Osteoblast (primary cell): ENCODE results near the gene KCNF1. TPM values are rescaled to one million over a fixed set of nuclear protein-coding genes. Genes with fewer than 3 reads are reported as not detected.

Experiments
- DNase-seq: peaks from one replicate; pipeline ENCODE4 v3.0.0; 2011; ENCODE audit warnings: low spot score, mixed read lengths; ENCODE audit not compliant: insufficient read length; ENCODE audit errors: missing footprints
- H2AFZ ChIP-seq: 2 replicates; pipeline ENCODE4 v1.6.0; 2011; ENCODE audit warnings: mild to moderate bottlenecking, low read length
- H3K27ac ChIP-seq: 2 replicates; pipeline ENCODE4 v1.5.1; 2011; ENCODE audit warnings: mild to moderate bottlenecking, low read depth, low read length, moderate library complexity
- H3K27me3 ChIP-seq: 2 replicates; pipeline ENCODE4 v1.6.0; 2012; ENCODE audit warnings: mild to moderate bottlenecking, control low read depth, inconsistent platforms, low read length, moderate library complexity; ENCODE audit not compliant: insufficient read depth
- H3K36me3 ChIP-seq: 2 replicates; pipeline ENCODE4 v1.5.1; 2011; ENCODE audit warnings: mild to moderate bottlenecking, low read length, control low read depth, moderate library complexity; ENCODE audit not compliant: insufficient read depth
- H3K4me1 ChIP-seq: 2 replicates; pipeline ENCODE4 v1.5.1; 2011; ENCODE audit warnings: mild to moderate bottlenecking, low read length, control low read depth, moderate library complexity; ENCODE audit not compliant: insufficient read depth
- H3K4me2 ChIP-seq: 2 replicates; pipeline ENCODE4 v1.6.0; 2011; ENCODE audit warnings: mild to moderate bottlenecking, low read length; ENCODE audit not compliant: insufficient read depth
- H3K4me3 ChIP-seq: fragments of 200-600 bp; sonication (generic); 3 replicates; pipeline ENCODE4 v1.5.1; 2012; ENCODE audit warnings: mild to moderate bottlenecking, low read length, inconsistent platforms; ENCODE audit not compliant: insufficient read depth
- H3K79me2 ChIP-seq: 2 replicates; pipeline ENCODE4 v1.6.0; 2012; ENCODE audit warnings: mild to moderate bottlenecking, low read length, control low read depth, inconsistent platforms; ENCODE audit not compliant: insufficient read depth
- H3K9me3 ChIP-seq: 2 replicates; pipeline ENCODE4 v1.5.1; 2011; ENCODE audit warnings: low read depth, low read length, control low read depth
- H4K20me1 ChIP-seq: 2 replicates; pipeline ENCODE4 v1.6.0; 2012; ENCODE audit warnings: mild to moderate bottlenecking, low read length, control low read depth; ENCODE audit not compliant: insufficient read depth
- total RNA-seq: library from RNA; depleted of rRNA; stranded (reverse); fragments of >200 nt; gene quantifications from 2 replicates; pipeline ENCODE4 v1.2.3, GENCODE V29; 2012
- TF ChIP-seq, protein P1 (sequence below): IDR thresholded peaks from 2 replicates; pipeline ENCODE4 v1.5.1; 2011; ENCODE audit warnings: mild to moderate bottlenecking, low read depth, low read length, moderate library complexity; ENCODE audit errors: extremely low read depth

KCNF1 gene
- total RNA-seq, 1 donor, result under 0.01 TPM

DNA sequence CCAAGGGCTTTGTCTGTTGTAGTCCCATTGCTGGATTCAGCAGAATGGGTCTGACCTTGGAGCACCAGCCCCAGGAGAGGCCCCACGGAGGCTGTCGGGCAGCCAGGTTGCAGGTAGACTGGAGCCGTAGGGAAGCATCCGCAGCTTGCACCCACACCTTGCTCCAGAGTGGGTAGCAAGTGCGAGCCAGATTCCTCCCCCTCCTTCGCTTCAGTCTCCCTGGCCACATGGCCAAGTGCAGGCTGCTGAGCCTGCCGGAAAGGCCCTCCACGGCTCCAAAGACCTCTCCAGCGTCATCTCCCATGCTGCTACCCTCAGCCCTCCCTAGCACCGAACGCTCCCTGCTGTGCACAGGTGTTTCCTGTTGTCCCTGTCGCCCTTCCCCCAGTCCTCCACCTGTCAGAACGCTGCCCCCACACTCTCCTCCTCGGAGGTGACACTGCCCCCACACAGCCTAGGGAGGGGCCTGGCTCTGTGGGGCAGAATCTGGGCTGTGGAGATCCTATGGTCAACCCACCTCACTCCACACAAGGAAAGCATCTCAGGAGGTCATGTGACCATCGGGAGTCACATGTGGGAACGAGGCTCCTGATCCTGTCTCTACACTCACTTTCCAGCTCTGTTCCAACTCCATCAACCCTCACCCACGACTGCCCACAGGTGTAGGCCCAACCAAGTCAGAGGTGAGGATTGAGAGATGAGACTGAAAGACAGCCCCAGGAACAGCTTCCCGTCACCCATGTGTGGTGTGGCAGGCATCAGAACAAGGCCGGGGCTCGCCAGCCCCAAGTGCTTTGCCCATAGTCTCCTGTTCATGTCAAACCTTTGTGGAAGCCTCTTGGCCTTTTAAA lies 8.3 kb downstream of the KCNF1 start:
- no peak overlapping the region for H3K4me3 ChIP-seq
- no peaks in the 10 kb centered on the region for H3K9me3 ChIP-seq
- H3K27me3 ChIP-seq, result peaks cover 34% of the 10 kb centered on the region
- H4K20me1 ChIP-seq, result peaks cover 3% of the 10 kb centered on the region
- no peak for DNase-seq
- TF ChIP-seq, protein P1, sequence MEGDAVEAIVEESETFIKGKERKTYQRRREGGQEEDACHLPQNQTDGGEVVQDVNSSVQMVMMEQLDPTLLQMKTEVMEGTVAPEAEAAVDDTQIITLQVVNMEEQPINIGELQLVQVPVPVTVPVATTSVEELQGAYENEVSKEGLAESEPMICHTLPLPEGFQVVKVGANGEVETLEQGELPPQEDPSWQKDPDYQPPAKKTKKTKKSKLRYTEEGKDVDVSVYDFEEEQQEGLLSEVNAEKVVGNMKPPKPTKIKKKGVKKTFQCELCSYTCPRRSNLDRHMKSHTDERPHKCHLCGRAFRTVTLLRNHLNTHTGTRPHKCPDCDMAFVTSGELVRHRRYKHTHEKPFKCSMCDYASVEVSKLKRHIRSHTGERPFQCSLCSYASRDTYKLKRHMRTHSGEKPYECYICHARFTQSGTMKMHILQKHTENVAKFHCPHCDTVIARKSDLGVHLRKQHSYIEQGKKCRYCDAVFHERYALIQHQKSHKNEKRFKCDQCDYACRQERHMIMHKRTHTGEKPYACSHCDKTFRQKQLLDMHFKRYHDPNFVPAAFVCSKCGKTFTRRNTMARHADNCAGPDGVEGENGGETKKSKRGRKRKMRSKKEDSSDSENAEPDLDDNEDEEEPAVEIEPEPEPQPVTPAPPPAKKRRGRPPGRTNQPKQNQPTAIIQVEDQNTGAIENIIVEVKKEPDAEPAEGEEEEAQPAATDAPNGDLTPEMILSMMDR, result no peak
- no peak overlapping the region for H3K27ac ChIP-seq
- no peaks in the 10 kb centered on the region for H3K36me3 ChIP-seq
- no peaks in the 10 kb centered on the region for H3K79me2 ChIP-seq
- no peak overlapping the region for H2AFZ ChIP-seq
- no peak overlapping the region for H3K4me2 ChIP-seq
- peaks cover 3% of the 10 kb centered on the region for H3K4me1 ChIP-seq

DNA sequence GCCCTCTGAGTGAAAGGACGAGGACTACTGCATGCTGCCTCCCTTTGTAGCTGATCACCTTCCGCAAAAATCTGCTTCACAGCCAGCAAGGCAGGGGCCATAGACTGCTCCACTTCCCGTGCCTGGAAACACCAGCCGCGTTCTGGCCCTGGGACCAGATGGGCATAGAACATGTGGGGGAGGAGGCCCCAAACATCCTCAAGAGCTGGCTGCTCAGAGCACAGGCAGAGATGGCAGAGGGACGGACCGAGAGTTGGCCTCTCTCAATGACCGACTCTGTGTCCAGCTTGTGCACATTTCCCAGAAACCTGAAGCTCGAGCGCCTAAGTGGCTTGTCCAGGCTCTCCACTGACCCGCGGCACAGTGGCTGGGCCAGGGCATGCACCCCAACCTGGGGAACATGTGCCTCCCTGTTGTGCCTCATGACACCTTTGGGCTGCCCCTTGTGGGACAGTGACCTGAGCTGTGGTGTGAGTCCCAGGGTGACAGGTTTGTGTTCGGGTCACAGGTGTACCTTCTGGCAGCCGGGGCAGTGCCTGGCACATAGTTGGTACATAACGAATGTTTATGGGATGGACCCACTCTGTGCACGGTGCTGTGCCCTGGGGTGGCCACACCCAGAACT lies 9.1 kb downstream of the KCNF1 start:
- no peak overlapping the region for H2AFZ ChIP-seq
- H3K27ac ChIP-seq, result no peak overlapping the region
- H3K4me2 ChIP-seq, result no peak overlapping the region
- TF ChIP-seq, protein P1, result no peak
- H3K9me3 ChIP-seq, result no peaks in the 10 kb centered on the region
- no peaks in the 10 kb centered on the region for H3K79me2 ChIP-seq
- no peak overlapping the region for H3K4me3 ChIP-seq
- no peaks in the 10 kb centered on the region for H3K36me3 ChIP-seq
- H3K27me3 ChIP-seq, result peaks cover 39% of the 10 kb centered on the region
- no peak for DNase-seq
- H3K4me1 ChIP-seq, result peaks cover 3% of the 10 kb centered on the region
- H4K20me1 ChIP-seq, result peaks cover 3% of the 10 kb centered on the region

DNA sequence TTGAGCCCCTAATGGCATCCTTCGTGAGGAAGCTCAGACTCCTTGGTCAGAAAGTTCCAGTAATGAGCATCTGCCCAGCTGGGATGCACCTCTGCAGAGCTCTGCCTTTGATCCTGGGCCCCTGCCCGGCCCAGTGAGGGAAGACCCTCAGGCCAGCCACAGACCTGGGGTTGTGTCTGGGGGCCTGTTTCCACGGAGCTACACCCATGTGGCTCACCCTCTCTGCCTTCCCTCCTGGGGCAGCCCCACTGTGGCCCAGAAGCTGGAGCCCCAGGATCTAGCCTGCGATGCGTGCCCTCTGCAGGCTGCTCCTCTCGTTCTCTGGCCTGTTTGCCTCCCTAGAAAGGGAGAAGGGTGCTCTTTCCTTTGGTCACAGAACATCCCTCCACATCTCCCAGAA lies 9.8 kb downstream of the KCNF1 start:
- H3K27ac ChIP-seq, result no peak overlapping the region
- H2AFZ ChIP-seq, result no peak overlapping the region
- TF ChIP-seq, protein P1, result no peak
- H3K4me3 ChIP-seq, result no peak overlapping the region
- H3K36me3 ChIP-seq, result no peaks in the 10 kb centered on the region
- peaks cover 3% of the 10 kb centered on the region for H4K20me1 ChIP-seq
- H3K27me3 ChIP-seq, result peaks cover 45% of the 10 kb centered on the region
- peaks cover 3% of the 10 kb centered on the region for H3K4me1 ChIP-seq
- no peak overlapping the region for H3K4me2 ChIP-seq
- DNase-seq, result no peak
- no peaks in the 10 kb centered on the region for H3K79me2 ChIP-seq
- H3K9me3 ChIP-seq, result no peaks in the 10 kb centered on the region

DNA sequence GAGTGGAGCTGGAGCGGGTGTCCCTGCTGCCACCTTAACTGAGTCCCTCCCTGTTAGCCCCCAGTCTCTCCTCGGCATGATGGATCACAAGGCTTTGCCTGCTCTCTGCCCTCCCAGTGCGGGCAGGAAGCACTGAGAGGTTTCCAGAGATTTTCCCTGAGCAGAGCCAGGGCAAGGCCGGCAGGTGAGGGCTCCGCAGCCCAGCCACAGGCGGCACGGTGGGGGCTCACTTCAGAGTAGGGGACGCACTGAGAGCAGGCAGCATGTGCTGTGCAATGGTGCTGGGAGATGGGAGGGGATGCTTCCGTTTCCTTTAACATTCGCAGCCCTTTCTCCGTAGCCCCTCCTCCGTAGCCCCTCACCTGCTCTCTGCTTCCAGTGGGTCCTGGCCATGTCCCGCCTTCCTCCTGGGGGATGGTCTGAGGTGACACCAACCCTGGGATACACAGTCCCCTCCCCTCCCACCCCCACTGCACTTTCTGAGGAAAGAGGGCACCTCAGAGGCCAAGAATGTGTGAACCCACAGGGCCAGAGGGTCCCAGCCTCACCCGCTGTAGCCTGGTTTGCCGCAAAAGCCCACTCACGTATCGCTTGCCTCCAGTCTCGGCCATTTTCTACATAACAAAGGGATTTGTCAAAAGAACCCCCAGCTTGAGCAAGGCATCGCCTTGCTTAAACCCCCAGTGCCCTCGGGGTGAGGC lies 10.7 kb downstream of the KCNF1 start:
- H3K27ac ChIP-seq, result no peak overlapping the region
- H3K79me2 ChIP-seq, result no peaks in the 10 kb centered on the region
- TF ChIP-seq, protein P1, result no peak
- H3K36me3 ChIP-seq, result no peaks in the 10 kb centered on the region
- DNase-seq, result no peak
- peaks cover 3% of the 10 kb centered on the region for H4K20me1 ChIP-seq
- no peaks in the 10 kb centered on the region for H3K9me3 ChIP-seq
- no peak overlapping the region for H2AFZ ChIP-seq
- peaks cover 55% of the 10 kb centered on the region for H3K27me3 ChIP-seq
- no peak overlapping the region for H3K4me2 ChIP-seq
- peaks cover 3% of the 10 kb centered on the region for H3K4me1 ChIP-seq
- no peak overlapping the region for H3K4me3 ChIP-seq
